Loucy (cell line): ENCODE measurements around the gene PARP14.

ENCODE experiments used
- EZH2phosphoT487 ChIP-seq: fragments of 200-600 bp; IDR thresholded peaks from 2 replicates; pipeline ENCODE4 v1.6.1; 2018; ENCODE audit warnings: antibody characterized with exemption, mild to moderate bottlenecking, moderate library complexity, borderline replicate concordance
- TF ChIP-seq, protein P1 (sequence below): fragments of 200-600 bp; sonication (generic); conservative IDR thresholded peaks from 2 replicates; pipeline ENCODE4 v1.5.1; 2014; ENCODE audit warnings: mild to moderate bottlenecking, antibody characterized with exemption, low read length

DNA sequence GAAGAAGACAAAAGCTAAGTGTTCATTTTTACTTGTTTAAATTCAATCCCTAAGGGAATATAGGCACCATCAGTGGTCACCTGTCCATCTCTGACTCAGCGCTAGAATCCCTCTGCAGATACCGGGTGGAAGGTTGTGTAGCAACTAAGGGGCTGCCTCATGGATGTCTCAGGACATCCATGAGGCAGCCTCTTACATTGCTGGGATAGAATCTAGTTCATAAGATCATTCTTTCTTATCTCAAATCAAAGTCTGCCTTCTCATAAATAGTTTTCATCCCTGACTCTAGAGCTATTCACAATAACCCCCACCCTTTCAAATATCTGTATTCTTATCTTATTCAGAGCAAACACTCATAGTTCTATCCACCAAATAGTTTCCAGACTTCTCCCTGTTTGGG, 74.9 kb downstream of the PARP14 start:
- TF ChIP-seq, protein P1, sequence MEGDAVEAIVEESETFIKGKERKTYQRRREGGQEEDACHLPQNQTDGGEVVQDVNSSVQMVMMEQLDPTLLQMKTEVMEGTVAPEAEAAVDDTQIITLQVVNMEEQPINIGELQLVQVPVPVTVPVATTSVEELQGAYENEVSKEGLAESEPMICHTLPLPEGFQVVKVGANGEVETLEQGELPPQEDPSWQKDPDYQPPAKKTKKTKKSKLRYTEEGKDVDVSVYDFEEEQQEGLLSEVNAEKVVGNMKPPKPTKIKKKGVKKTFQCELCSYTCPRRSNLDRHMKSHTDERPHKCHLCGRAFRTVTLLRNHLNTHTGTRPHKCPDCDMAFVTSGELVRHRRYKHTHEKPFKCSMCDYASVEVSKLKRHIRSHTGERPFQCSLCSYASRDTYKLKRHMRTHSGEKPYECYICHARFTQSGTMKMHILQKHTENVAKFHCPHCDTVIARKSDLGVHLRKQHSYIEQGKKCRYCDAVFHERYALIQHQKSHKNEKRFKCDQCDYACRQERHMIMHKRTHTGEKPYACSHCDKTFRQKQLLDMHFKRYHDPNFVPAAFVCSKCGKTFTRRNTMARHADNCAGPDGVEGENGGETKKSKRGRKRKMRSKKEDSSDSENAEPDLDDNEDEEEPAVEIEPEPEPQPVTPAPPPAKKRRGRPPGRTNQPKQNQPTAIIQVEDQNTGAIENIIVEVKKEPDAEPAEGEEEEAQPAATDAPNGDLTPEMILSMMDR, result no peak
- TF ChIP-seq EZH2phosphoT487, result no peak
